Keratinocyte (primary cell): ENCODE data around the gene SH2D5. TPM values are rescaled to one million over a fixed set of nuclear protein-coding genes. Genes with fewer than 3 reads are reported as not detected.
"Not testable (repeated sequence)": the region's sequence is repeated elsewhere in the genome, so short reads cannot be mapped to it uniquely, and the experiment has no call there.

Experiments used
- DNase-seq: peaks from one replicate; pipeline ENCODE4 v3.0.0-alpha.2; 2011; ENCODE audit warnings: low read depth, missing footprints, low spot score
- FAIRE-seq: peaks from 2 replicates; lab custom pipeline; 2011; peaks lifted over from hg19 to GRCh38; lab: Jason Lieb, UNC
- H2AFZ ChIP-seq: 2 replicates; pipeline ENCODE4 v1.6.0; 2012; ENCODE audit warnings: low read length, control low read depth, inconsistent platforms; ENCODE audit not compliant: control insufficient read depth
- H3K27ac ChIP-seq: 2 replicates; pipeline ENCODE4 v1.5.1; 2011; ENCODE audit warnings: low read length; ENCODE audit not compliant: control insufficient read depth, insufficient read depth
- H3K27me3 ChIP-seq: 3 replicates; pipeline ENCODE4 v1.6.0; 2011; ENCODE audit warnings: low read length; ENCODE audit not compliant: control insufficient read depth, insufficient read depth; ENCODE audit errors: extremely low read depth
- H3K36me3 ChIP-seq, 2 experiments: 2 replicates in 1 of 2; 3 replicates in 1 of 2; pipeline ENCODE4 v1.5.1; 2011; ENCODE audit warnings: low read length in 2 of 2, mild to moderate bottlenecking in 1 of 2; ENCODE audit not compliant: control insufficient read depth in 2 of 2, insufficient read depth in 2 of 2; ENCODE audit errors: extremely low read depth in 1 of 2
- H3K4me1 ChIP-seq: 3 replicates; pipeline ENCODE4 v1.5.1; 2011; ENCODE audit warnings: low read length; ENCODE audit not compliant: control insufficient read depth, insufficient read depth; ENCODE audit errors: extremely low read depth
- H3K4me2 ChIP-seq: 3 replicates; pipeline ENCODE4 v1.6.0; 2011; ENCODE audit warnings: low read depth, low read length; ENCODE audit not compliant: control insufficient read depth, insufficient read depth; ENCODE audit errors: extremely low read depth
- H3K4me3 ChIP-seq, 3 experiments: fragments of 200-600 bp in 1 of 3; sonication (generic) in 1 of 3; 2 replicates in 2 of 3; 3 replicates in 1 of 3; pipeline ENCODE4 v1.5.1; 2011 to 2016; ENCODE audit warnings: low read length in 3 of 3, mild to moderate bottlenecking in 3 of 3, control low read depth in 2 of 3, inconsistent platforms in 1 of 3, low read depth in 1 of 3, mixed read lengths in 1 of 3, mixed run types in 1 of 3, moderate library complexity in 1 of 3; ENCODE audit not compliant: control insufficient read depth in 2 of 3, insufficient read depth in 2 of 3; ENCODE audit errors: extremely low read depth in 1 of 3
- H3K79me2 ChIP-seq: 2 replicates; pipeline ENCODE4 v1.6.0; 2012; ENCODE audit warnings: low read length; ENCODE audit not compliant: control insufficient read depth, insufficient read depth
- H3K9ac ChIP-seq: 3 replicates; pipeline ENCODE4 v1.6.0; 2011; ENCODE audit warnings: low read length; ENCODE audit not compliant: control insufficient read depth, insufficient read depth; ENCODE audit errors: extremely low read depth
- H3K9me1 ChIP-seq: 3 replicates; pipeline ENCODE4 v1.6.0; 2011; ENCODE audit warnings: low read length; ENCODE audit not compliant: control insufficient read depth, insufficient read depth; ENCODE audit errors: extremely low read depth
- H3K9me3 ChIP-seq: 2 replicates; pipeline ENCODE4 v1.5.1; 2012; ENCODE audit warnings: low read depth, low read length; ENCODE audit not compliant: control insufficient read depth
- H4K20me1 ChIP-seq: 3 replicates; pipeline ENCODE4 v1.6.0; 2011; ENCODE audit warnings: low read length; ENCODE audit not compliant: control insufficient read depth, insufficient read depth; ENCODE audit errors: extremely low read depth
- EZH2 ChIP-seq: IDR thresholded peaks from one replicate; pipeline ENCODE4 v1.6.1; 2012; ENCODE audit warnings: inconsistent platforms, mild to moderate bottlenecking, low read length, moderate library complexity
- dilution Hi-C: fragments of 300-500 bp; cut with MboI; formaldehyde crosslinking; loops from one replicate; pipeline ENCODE4 v1.7.0; 2020; ENCODE audit warnings: low sequenced_read_pairs; ENCODE audit not compliant: extremely low pct_ligation_motif_present
- polyA plus RNA-seq, 5 experiments: library from polyadenylated mRNA; depleted of rRNA in 3 of 5; stranded (reverse) in 3 of 5; stranded (forward) in 1 of 5; unstranded in 1 of 5; fragments of >200 nt; gene quantifications; 1 replicate in 1 of 5; 2 replicates in 3 of 5; 3 replicates in 1 of 5; pipeline versions ENCODE4 v1.2.1 to v1.2.3, GENCODE V29; 2011 to 2012; ENCODE audit warnings: missing spikeins in 2 of 5, low read depth in 1 of 5, low replicate concordance in 1 of 5
- TF ChIP-seq, protein P1 (sequence below), 3 experiments: IDR thresholded peaks in 1 of 3; conservative IDR thresholded peaks in 1 of 3; optimal IDR thresholded peaks in 1 of 3; 2 replicates in 2 of 3; 3 replicates in 1 of 3; pipeline versions ENCODE3 to v1.5.1; 2011; ENCODE audit warnings: low read length in 3 of 3, mild to moderate bottlenecking in 3 of 3, moderate library complexity in 2 of 3, control low read depth in 1 of 3, inconsistent platforms in 1 of 3; ENCODE audit not compliant: insufficient read depth in 2 of 3; ENCODE audit errors: extremely low read depth in 1 of 3

Gene SH2D5
- polyA plus RNA-seq, 1 donor (not counting 4 experiments of a cell fraction or from before 2014, with no cell fraction given), result 60.8 TPM

DNA sequence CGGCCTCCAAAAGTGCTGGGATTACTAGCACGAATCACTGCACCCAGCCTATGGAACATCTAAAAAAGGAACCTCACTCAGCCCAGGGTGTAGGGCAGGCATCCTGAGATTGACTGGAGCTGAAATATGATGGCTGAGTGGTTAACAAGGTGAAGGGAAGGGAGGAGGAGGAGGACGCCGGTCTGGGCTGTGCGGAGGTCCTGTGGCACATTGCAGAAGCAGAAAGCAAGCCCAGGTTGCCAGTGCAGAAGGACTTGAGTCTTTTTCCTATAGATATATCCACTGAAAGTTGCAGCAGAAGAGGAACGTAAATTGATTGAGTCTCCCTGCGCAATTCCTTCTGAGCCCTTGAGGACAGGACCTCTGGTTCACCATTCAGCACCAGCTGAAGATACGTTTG lies 13.2 kb downstream of the SH2D5 start:
- no peak for DNase-seq
- no peak overlapping the region for H3K27ac ChIP-seq
- H3K4me3 ChIP-seq, result no peak overlapping the region
- dilution Hi-C loops, result no loop called here
- no peak overlapping the region for H2AFZ ChIP-seq
- TF ChIP-seq, protein P1, sequence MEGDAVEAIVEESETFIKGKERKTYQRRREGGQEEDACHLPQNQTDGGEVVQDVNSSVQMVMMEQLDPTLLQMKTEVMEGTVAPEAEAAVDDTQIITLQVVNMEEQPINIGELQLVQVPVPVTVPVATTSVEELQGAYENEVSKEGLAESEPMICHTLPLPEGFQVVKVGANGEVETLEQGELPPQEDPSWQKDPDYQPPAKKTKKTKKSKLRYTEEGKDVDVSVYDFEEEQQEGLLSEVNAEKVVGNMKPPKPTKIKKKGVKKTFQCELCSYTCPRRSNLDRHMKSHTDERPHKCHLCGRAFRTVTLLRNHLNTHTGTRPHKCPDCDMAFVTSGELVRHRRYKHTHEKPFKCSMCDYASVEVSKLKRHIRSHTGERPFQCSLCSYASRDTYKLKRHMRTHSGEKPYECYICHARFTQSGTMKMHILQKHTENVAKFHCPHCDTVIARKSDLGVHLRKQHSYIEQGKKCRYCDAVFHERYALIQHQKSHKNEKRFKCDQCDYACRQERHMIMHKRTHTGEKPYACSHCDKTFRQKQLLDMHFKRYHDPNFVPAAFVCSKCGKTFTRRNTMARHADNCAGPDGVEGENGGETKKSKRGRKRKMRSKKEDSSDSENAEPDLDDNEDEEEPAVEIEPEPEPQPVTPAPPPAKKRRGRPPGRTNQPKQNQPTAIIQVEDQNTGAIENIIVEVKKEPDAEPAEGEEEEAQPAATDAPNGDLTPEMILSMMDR (optimal IDR thresholded peaks at IDR 0.05 in 1 of 3, IDR thresholded peaks at IDR 0.05 in 1 of 3, conservative IDR thresholded peaks at IDR 0.05 in 1 of 3; ENCODE audit: extremely low read depth in 1 of 3, insufficient read depth in 2 of 3, low read length in 3 of 3), result no peak
- TF ChIP-seq EZH2, result no peak
- H3K27me3 ChIP-seq, result no peaks in the 10 kb centered on the region
- no peaks in the 10 kb centered on the region for H3K4me1 ChIP-seq
- peaks cover 38 to 40% of the 10 kb centered on the region in 2 experiments for H3K36me3 ChIP-seq
- peaks cover 6% of the 10 kb centered on the region for H4K20me1 ChIP-seq
- FAIRE-seq, result no peak
- H3K9me3 ChIP-seq, result no peaks in the 10 kb centered on the region
- peaks cover 1% of the 10 kb centered on the region for H3K79me2 ChIP-seq
- no peak overlapping the region for H3K4me2 ChIP-seq
- H3K9me1 ChIP-seq, result peaks cover 3% of the 10 kb centered on the region
- H3K9ac ChIP-seq, result no peak overlapping the region

DNA sequence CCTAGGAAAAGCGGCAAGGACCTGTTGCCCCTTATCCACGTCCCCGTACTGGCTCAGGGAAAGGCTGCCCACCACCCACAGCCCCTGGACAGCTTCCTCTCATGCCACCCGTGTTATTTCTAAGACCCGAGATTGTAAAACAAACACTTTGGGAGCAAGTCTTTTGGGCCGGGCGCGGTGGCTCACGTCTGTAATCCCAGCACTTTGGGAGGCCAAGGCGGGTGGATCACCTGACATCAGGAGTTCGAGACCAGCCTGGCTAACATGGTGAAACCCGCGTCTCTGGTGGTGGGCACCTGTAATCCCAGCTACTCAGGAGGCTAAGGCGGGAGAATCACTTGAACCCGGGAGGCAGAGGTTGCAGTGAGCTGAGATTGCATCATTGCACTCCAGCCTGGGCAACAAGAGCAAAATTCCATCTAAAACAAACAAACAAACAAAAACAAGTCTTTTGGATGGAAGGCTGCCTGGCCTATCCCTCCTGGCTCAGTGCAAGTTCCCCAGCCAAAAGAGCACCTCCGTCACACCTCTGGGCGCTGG lies 14.1 kb downstream of the SH2D5 start:
- H3K9me1 ChIP-seq, H2AFZ ChIP-seq, H3K9ac ChIP-seq, dilution Hi-C loops, H3K79me2 ChIP-seq, H4K20me1 ChIP-seq, H3K27me3 ChIP-seq, H3K4me1 ChIP-seq, H3K9me3 ChIP-seq, H3K27ac ChIP-seq, FAIRE-seq, DNase-seq: not testable (repeated sequence)
- peaks cover 32% of the 10 kb centered on the region in 2 experiments for H3K36me3 ChIP-seq
- peak overlapping the region in 1 of 3 experiments; percentile 51 for H3K4me3 ChIP-seq
- peak overlapping the region; percentile 59 for H3K4me2 ChIP-seq
